GM19193 (cell line): Measurements from ENCODE around the gene DHTKD1.

Experiments used
- POLR2A ChIP-seq: IDR thresholded peaks from 4 replicates; pipeline ENCODE4 v1.6.1; 2011; ENCODE audit not compliant: insufficient read depth, insufficient read length; ENCODE audit errors: extremely low read depth

Gene DHTKD1

DNA sequence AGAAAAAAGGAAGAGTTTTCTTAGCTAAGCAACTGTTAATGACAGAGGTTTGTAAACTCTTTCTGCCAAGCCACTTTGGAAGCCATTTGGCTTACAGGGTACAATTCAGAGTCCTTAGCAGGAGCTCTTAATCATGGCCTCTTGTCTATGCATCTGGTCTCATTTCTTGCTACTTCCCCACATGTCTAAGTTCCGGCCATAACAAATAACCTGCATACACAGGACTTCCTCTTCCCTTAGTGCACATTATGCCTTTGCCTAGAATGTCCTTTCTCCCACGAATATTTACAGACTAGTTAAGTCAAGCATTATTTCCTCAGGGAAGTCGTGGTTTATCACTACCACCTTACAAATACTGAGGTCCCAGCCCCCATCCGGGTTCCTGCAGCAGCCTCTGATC lies 17.5 kb upstream of the DHTKD1 start:
- no peak for TF ChIP-seq POLR2A

DNA sequence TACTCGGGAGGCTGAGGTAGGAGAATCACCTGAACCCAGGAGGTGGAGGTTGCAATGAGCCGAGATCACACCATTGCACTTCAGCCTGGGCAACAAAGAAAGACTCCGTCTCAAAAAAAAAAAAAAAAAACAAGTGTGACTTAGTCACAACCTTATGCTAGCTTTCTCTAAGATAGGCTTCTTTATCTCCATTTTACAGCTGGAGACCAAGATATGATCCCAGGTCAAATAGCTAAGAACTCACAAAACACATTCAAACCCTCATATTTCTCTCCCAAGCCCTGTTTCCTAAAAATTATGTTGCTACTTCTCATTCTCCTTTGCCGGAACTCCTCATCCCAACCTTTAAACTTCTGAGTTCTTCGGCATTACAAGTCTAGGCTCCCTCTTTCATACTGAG lies 13.0 kb upstream of the DHTKD1 start:
- no peak for TF ChIP-seq POLR2A

- TF ChIP-seq POLR2A: no peak
Observed at GRCh38 chr10:12056748-12057147, 12.0 kb upstream of the DHTKD1 start.

GRCh38 chr10:12061124-12061523 lies 7.6 kb upstream of the DHTKD1 start:
- TF ChIP-seq POLR2A: no peak

DNA sequence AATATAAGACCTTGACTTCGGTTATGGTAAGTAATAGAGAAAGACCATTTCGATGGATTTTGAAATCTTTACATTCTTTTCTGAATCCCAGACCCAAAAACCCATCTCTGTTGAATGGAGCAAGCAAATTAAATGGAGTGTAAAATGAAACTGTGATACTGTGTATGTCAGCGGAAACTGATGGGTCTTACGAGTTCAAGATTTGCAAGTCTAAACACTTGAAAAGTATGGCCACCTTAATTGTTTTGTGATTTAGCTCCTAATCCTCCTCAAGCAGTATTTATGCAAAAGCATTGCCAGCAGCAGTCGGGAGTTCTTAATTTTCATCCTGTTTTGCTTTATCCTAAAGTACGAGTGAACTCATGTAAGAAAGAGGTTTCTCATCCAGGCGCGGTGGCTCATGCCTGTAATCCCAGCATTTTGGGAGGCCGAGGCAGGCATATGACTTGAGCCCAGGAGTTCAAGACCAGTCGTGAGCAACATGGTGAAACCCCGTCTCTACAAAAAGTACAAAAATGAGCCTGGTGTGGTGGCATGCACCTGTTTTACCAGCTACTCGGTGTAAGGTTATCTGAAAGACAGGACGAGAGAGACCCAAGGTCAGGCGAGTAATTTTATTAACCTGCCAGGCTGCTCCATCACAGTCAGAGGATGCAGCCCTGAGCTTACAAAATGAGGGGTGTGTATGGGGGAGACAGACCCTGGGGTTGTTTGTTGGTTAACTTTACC lies 5.8 kb upstream of the DHTKD1 start:
- TF ChIP-seq POLR2A: peak; percentile 32

DNA sequence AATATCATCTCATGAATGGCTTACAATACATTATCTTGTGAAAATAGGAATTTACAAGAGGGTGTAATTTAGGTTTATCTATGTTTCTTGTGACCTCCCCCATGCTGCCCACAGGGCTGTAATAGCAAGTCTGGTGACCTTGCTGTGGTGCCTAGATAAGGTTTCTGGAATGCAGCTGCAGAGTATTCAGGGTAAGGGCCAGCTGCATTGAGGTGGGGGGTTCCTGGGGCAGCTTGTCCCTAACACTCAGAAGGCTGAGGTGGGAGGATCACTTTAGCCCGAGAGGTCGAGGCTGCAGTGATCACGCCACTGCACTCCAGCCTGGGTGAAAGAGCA lies 5.3 kb upstream of the DHTKD1 start:
- no peak for TF ChIP-seq POLR2A

- TF ChIP-seq POLR2A: no peak
Observed at GRCh38 chr10:12067336-12067735, 1.4 kb upstream of the DHTKD1 start.

- no peak for TF ChIP-seq POLR2A
Observed at GRCh38 chr10:12073526-12073925, 4.8 kb downstream of the DHTKD1 start.

DNA sequence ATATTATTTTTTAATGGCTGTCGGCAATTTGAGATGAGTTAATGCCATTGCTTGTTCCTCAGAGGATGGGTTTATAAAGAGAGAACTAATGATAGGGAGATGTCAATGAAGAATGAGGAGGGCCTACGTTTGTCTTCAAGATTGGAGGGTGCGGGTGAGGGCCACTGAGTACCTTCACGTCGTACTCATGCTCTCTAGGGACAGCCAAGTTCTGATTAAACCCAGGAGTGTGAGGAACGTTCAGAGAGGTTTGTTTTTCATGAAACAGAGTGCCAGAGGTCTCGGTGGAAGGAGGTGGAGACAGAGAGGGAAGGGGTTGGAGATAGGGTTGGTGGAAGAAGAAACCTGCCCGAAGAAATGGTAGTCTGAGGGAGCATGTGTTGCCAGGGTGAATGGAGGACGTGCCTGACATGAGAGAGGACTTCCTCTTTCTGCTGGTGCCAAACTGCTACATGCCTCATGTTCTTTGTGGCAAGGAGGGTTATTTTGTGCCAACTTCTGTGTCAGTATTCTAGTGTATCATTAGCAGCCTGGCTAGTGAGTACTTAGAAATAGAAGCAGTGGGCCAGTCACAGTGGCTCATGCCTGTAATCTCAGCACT lies 8.9 kb downstream of the DHTKD1 start:
- TF ChIP-seq POLR2A: no peak

GRCh38 chr10:12081470-12081869 lies 12.7 kb downstream of the DHTKD1 start:
- no peak for TF ChIP-seq POLR2A

DNA sequence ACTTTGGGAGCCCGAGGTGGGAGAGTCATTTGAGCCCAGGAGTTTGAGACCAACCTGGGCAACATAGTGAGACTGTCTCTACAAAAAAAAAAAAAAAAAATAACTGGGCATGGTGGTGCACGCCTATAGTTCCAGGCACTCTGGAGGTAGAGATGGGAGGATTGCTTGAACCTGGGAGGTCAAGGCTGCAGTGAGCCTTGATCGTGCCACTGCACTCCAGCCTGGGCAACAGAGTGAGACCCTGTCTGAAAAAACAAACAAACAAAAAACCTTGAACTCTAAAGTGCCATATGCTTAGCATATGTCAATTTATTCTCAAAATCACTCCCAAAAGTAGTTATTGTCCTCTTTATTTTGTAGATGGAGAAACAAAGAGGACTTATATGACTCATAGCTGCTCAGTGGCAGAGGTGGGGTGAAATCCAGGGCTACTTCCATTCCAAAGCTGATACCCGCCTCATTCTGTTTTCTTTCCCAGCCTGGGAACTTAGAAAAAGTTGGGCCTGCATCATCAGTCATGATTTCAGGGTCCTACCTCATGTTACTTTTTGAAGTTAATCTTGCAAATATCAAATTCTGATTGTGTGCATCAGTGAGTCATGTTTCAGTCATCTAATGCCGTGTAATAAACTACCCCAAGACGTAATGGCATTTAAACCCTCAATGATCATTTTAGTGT lies 13.3 kb downstream of the DHTKD1 start:
- no peak for TF ChIP-seq POLR2A

DNA sequence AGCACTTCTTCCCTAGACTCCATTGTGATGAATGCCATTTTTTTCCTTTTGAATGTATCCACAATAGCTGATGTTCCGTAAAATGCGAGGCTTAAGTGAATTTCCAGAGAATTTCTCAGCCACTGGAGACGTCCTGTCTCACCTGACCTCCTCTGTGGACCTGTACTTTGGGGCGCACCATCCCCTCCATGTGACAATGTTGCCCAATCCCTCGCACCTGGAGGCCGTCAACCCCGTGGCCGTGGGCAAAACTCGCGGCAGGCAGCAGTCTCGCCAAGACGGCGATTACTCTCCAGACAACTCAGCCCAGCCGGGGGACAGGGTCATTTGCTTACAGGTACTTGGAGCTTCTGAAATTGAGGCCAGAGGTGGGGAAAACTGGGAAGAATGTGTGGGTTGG lies 20.2 kb downstream of the DHTKD1 start:
- no peak for TF ChIP-seq POLR2A

DNA sequence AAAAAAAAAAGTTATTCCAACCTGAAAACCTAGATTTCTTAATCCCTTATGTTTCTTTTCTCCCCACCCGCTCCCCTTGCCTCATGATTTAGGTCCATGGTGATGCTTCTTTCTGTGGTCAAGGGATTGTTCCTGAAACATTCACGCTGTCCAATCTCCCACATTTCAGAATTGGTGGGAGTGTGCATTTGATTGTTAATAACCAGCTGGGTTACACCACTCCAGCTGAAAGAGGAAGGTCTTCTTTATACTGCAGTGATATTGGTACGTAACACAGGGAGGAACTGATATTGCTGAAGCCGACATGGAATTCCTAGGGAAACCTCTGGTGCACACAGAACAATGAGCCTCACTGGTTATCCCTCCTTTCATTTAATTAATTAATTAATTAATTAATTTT lies 22.7 kb downstream of the DHTKD1 start:
- TF ChIP-seq POLR2A: no peak

DNA sequence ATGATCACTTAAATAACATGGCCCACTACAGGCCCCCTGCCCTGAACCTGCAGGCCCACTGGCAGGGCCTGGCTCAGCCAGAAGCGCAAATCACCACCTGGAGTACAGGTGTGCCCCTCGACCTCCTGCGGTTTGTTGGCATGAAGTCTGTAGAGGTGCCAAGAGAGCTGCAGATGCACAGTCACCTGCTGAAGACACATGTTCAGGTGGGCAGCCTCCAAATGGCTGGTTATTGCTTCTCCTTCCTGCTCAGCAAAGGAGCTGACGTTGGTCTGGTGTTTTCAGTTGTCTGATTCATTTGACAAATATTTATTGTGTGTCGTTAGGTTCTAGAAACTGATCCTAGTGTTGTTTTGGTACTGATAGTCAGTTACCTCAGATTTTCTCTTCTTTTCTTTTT lies 29.0 kb downstream of the DHTKD1 start:
- TF ChIP-seq POLR2A: no peak

- no peak for TF ChIP-seq POLR2A
Observed at GRCh38 chr10:12098966-12099365, 30.2 kb downstream of the DHTKD1 start.

DNA sequence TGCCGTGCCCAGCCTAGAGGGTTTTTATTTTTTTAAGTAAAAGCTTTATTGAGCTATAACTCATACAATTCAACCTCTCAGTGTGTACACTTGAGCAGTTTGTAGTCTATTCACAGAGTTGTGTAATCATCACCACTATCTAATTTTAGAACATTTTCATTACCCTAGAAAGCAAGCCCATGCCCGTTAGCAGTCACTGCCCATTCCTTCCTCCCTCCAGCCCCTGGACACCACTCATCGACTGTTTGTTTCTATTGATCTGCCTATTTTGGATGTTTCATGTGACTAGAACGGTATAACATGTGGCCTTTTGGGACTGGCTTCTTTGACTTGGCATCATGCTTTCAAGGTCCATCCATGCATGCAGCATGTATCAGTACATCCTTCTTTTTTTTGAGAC lies 35.0 kb downstream of the DHTKD1 start:
- no peak for TF ChIP-seq POLR2A

GRCh38 chr10:12107781-12108180 lies 39.0 kb downstream of the DHTKD1 start:
- no peak for TF ChIP-seq POLR2A

DNA sequence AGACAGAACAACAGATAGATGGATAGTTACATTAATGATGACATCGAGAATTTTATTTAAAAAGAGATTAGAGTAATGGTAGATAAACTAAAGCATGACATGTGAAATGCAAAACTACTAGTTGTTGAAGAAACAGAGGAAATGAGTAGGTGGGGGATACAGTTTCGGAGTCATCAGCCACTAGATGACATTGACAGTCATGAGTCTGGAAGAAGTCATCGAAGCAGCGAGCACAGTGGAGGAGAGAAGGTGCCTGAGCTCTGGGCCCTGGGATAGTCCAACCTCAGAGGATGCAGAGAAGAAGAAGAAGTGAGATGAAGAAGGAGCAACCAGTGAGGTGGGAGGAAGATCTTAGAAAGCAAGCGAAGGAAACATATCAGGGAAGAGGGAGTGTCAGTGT lies 40.5 kb downstream of the DHTKD1 start:
- TF ChIP-seq POLR2A: no peak
